ENCODE data around the gene SEC31B. TPM values are rescaled to one million over a fixed set of nuclear protein-coding genes. Genes with fewer than 3 reads are reported as not detected.

Gene SEC31B
- total RNA-seq, 1 donor from 2014 or later, result 9.2 TPM

GRCh38 chr10:100469756-100470155, 49.9 kb downstream of the SEC31B start:
- Histone ChIP-seq H3K4me3 (no peak overlapping the region), H3K36me3 (no peaks in the 10 kb centered on the region), H3K4me1 (no peaks in the 10 kb centered on the region), H3K27ac (no peak overlapping the region), H3K27me3 (no peaks in the 10 kb centered on the region), H3K9me3 (no peaks in the 10 kb centered on the region)
- no peak for TF ChIP-seq CTCF (IDR thresholded peaks at IDR 0.05)
- intact Hi-C loops (cut with DNase I), result no loop called here
- DNase-seq (ENCODE audit: low spot score in 2 of 2), result no peak

GRCh38 chr10:100468978-100469377, 50.7 kb downstream of the SEC31B start:
- Histone ChIP-seq H3K4me1 (no peaks in the 10 kb centered on the region), H3K4me3 (no peak overlapping the region), H3K9me3 (no peaks in the 10 kb centered on the region), H3K27ac (no peak overlapping the region), H3K36me3 (no peaks in the 10 kb centered on the region), H3K27me3 (no peaks in the 10 kb centered on the region)
- TF ChIP-seq CTCF (IDR thresholded peaks at IDR 0.05), result no peak
- DNase-seq (ENCODE audit: low spot score in 2 of 2), result no peak
- intact Hi-C loops (cut with DNase I), result no loop called here

GRCh38 chr10:100468322-100468721, 51.3 kb downstream of the SEC31B start:
- Histone ChIP-seq H3K27ac (no peak overlapping the region), H3K36me3 (no peaks in the 10 kb centered on the region), H3K4me3 (no peak overlapping the region), H3K4me1 (no peaks in the 10 kb centered on the region), H3K27me3 (no peaks in the 10 kb centered on the region), H3K9me3 (no peaks in the 10 kb centered on the region)
- no peak for DNase-seq (ENCODE audit: low spot score in 2 of 2)
- intact Hi-C loops (cut with DNase I), result no loop called here
- TF ChIP-seq CTCF (IDR thresholded peaks at IDR 0.05), result no peak

- DNase-seq (ENCODE audit: low spot score in 2 of 2), result no peak
- H3K27ac ChIP-seq, result no peak within 1 kb of the TSS
- H3K4me3 ChIP-seq, result no peak within 1 kb of the TSS
- H3K36me3 ChIP-seq, result no peaks in the 10 kb centered on the region
- H3K4me1 ChIP-seq, result no peaks in the 10 kb centered on the region
- H3K9me3 ChIP-seq, result no peaks in the 10 kb centered on the region
- H3K27me3 ChIP-seq, result no peaks in the 10 kb centered on the region
- intact Hi-C loops (cut with DNase I), result no loop called here
- TF ChIP-seq CTCF (IDR thresholded peaks at IDR 0.05), result no peak
Observed at GRCh38 chr10:100462709-100463108, 57.0 kb downstream of the SEC31B start, which contains the start of gene WNT8B. WNT8B (plus strand) TSS chr10:100463009; CDS start chr10:100463169, 160 bp downstream.

GRCh38 chr10:100448951-100449350, 70.7 kb downstream of the SEC31B start:
- TF ChIP-seq CTCF (IDR thresholded peaks at IDR 0.05), result no peak
- DNase-seq (ENCODE audit: low spot score in 2 of 2), result no peak
- H3K9me3 ChIP-seq, result no peaks in the 10 kb centered on the region
- H3K4me3 ChIP-seq, result no peak overlapping the region
- no peaks in the 10 kb centered on the region for H3K4me1 ChIP-seq
- H3K27me3 ChIP-seq, result no peaks in the 10 kb centered on the region
- intact Hi-C loops (cut with DNase I), result no loop called here
- H3K36me3 ChIP-seq, result no peaks in the 10 kb centered on the region
- H3K27ac ChIP-seq, result no peak overlapping the region

- Histone ChIP-seq H3K27ac (no peak overlapping the region), H3K4me1 (no peaks in the 10 kb centered on the region), H3K4me3 (no peak overlapping the region), H3K9me3 (no peaks in the 10 kb centered on the region), H3K36me3 (no peaks in the 10 kb centered on the region), H3K27me3 (no peaks in the 10 kb centered on the region)
- DNase-seq (ENCODE audit: low spot score in 2 of 2), result no peak
- intact Hi-C loops (cut with DNase I), result no loop called here
- TF ChIP-seq CTCF (IDR thresholded peaks at IDR 0.05), result no peak
Observed at GRCh38 chr10:100447663-100448062, 72.0 kb downstream of the SEC31B start.
